ENCODE measurements around the gene ZNF772.

- TF ChIP-seq POLR2AphosphoS5 (IDR thresholded peaks at IDR 0.05; ENCODE audit: low read depth, low read length) (no peak), REST (IDR thresholded peaks at IDR 0.05; ENCODE audit: insufficient read depth in 1 of 2, low read depth in 2 of 2, low read length in 2 of 2) (no peak), SIN3A (IDR thresholded peaks at IDR 0.05; ENCODE audit: borderline replicate concordance, insufficient read depth, low read length) (no peak), TAF1 (IDR thresholded peaks at IDR 0.05; ENCODE audit: borderline replicate concordance, insufficient read depth, low read length) (no peak), FOXP2 (optimal IDR thresholded peaks at IDR 0.05; ENCODE audit: borderline replicate concordance, extremely low read depth, extremely low read length, insufficient read depth) (no peak)
Observed at GRCh38 chr19:57441979-57442752, 35.2 kb downstream of the ZNF772 start.

Data from PFSK-1 (cell line).